ENCODE measurements around the gene KHDC4. TPM values are rescaled to one million over a fixed set of nuclear protein-coding genes. Genes with fewer than 3 reads are reported as not detected.
A peak's percentile ranks its signal among the peaks of the same experiment; 100 is the strongest.

The KHDC4 gene
- total and polyA plus RNA-seq, 9 of the 15 experiments (the other 6 are each of a cell fraction or from before 2014, with no cell fraction given) = 12.1 to 185 (median 65.6) TPM

GRCh38 chr1:155983191-155984024 lies 49.2 kb upstream of the KHDC4 start:
- H4K20me1 ChIP-seq (replicated peaks; ENCODE audit: control insufficient read depth, insufficient read depth, low read length) = no peaks in the 10 kb centered on the region
- H3K4me2 ChIP-seq (ENCODE audit: insufficient read depth, low read length) = peak overlapping the region; percentile 47
- FAIRE-seq (peak; percentile 78), ATAC-seq (peak; percentile 77), DNase-seq (ENCODE audit: extremely low read depth in 1 of 4, low spot score in 3 of 4) (peak in 2 of 4 experiments; percentile 48 to 65)
- no TSS peak for BruUV-seq (replicated peaks)
- CTCF ChIA-PET (ENCODE audit: low intra/inter-chr PET ratio) = interaction anchor here (1.6 kb wide), 1 partner anchor 45 kb away, joined by 4 read pairs; no protein-coding TSS in a partner anchor
- in situ Hi-C loops (cut with MboI) = no loop called here
- H3K27me3 ChIP-seq (ENCODE audit: control insufficient read depth in 2 of 2, insufficient read depth in 2 of 2, low read length in 2 of 2) = no peaks in the 10 kb centered on the region
- peaks cover 39% of the 10 kb centered on the region for H3K79me2 ChIP-seq (ENCODE audit: control insufficient read depth, insufficient read depth, low read length)
- H3K4me1 ChIP-seq (replicated peaks in 1 of 2; ENCODE audit: control insufficient read depth in 2 of 2, insufficient read depth in 2 of 2, low read length in 2 of 2) = peaks cover 35 to 40% of the 10 kb centered on the region in 2 experiments
- peak overlapping the region; percentile 93; the same call in 1 of the 3 replicates for H3K27ac ChIP-seq (ENCODE audit: extremely low read depth, low read depth, low read length)
- no peak overlapping the region for H3K4me3 ChIP-seq
- 26% methylated on average over 4 of the region's 4 CpGs for WGBS (ENCODE audit: insufficient coverage, low coverage, missing lambda C conversion rate)
- POLR2A ChIA-PET = interaction anchor here (0.5 to 5.1 kb wide), 11 partner anchors 9 to 50 kb away, joined by 3 to 41 read pairs (median 5); partner anchors contain the start of gene KHDC4
- H3K9ac ChIP-seq (ENCODE audit: insufficient read depth in 1 of 2, low read depth in 2 of 2, low read length in 2 of 2) = peak overlapping the region; percentile 24 to 89; a peak in 2 of 4 replicates
- no peak overlapping the region for H2AFZ ChIP-seq (ENCODE audit: low read depth, low read length)
- no peaks in the 10 kb centered on the region for H3K9me1 ChIP-seq (ENCODE audit: control insufficient read depth, insufficient read depth, low read length)
- H3K36me3 ChIP-seq (ENCODE audit: control insufficient read depth, insufficient read depth, low read length) = 0 out of 3 replicates have a peak, but pooled peaks cover 2% of the 10 kb centered on the region
- intact Hi-C loops (cut with micrococcal nuclease) = loop anchor here (1.0 to 5.0 kb wide), 2 partner anchors 45 to 69 kb away; partner anchors contain the start of genes LAMTOR2 and UBQLN4
- H3K9me3 ChIP-seq (replicated peaks; ENCODE audit: control insufficient read depth, insufficient read depth, low read depth, low read length) = no peaks in the 10 kb centered on the region
- TF ChIP-seq CREB5 (CRISPR knock-in tag; IDR thresholded peaks at IDR 0.05) (no peak), ZNF232 (CRISPR knock-in tag; IDR thresholded peaks at IDR 0.05) (no peak), DMBX1 (CRISPR knock-in tag; IDR thresholded peaks at IDR 0.05; ENCODE audit: borderline replicate concordance) (no peak), ZFPM2 (CRISPR knock-in tag; IDR thresholded peaks at IDR 0.05) (no peak), ETV6 (IDR thresholded peaks at IDR 0.05; ENCODE audit: borderline replicate concordance in 1 of 2, low read depth in 2 of 2, low read length in 1 of 2) (no peak), ETV6 (CRISPR knock-in tag; IDR thresholded peaks at IDR 0.05; ENCODE audit: borderline replicate concordance) (no peak), CHAMP1 (IDR thresholded peaks at IDR 0.05) (no peak), MBD1 (CRISPR knock-in tag; IDR thresholded peaks at IDR 0.05) (no peak), SMAD1 (IDR thresholded peaks at IDR 0.05; ENCODE audit: low read depth, low read length, partially characterized antibody) (no peak), TGIF2 (CRISPR knock-in tag; IDR thresholded peaks at IDR 0.05) (no peak), HMG20A (CRISPR knock-in tag; conservative IDR thresholded peaks at IDR 0.05) (no peak), PHTF2 (CRISPR knock-in tag; IDR thresholded peaks at IDR 0.05) (no peak), TCFL5 (CRISPR knock-in tag; conservative IDR thresholded peaks at IDR 0.05) (no peak), MCM5 (IDR thresholded peaks at IDR 0.05; ENCODE audit: low read depth) (no peak), TEAD2 (tag; IDR thresholded peaks at IDR 0.05) (no peak), NCOA6 (IDR thresholded peaks at IDR 0.05) (no peak)

Measured in K562 (cell line).